ENCODE measurements around the gene PHYKPL.

- TF ChIP-seq CTCF (IDR thresholded peaks at IDR 0.05) (no peak), TP53 (CRISPR knock-in tag; IDR thresholded peaks at IDR 0.05) (no peak), NFYB (CRISPR knock-in tag; conservative IDR thresholded peaks at IDR 0.05; ENCODE audit: low read depth) (no peak), NR2C2 (CRISPR knock-in tag; IDR thresholded peaks at IDR 0.05) (no peak), MXD4 (CRISPR knock-in tag; IDR thresholded peaks at IDR 0.05; ENCODE audit: borderline replicate concordance) (no peak), ATF2 (CRISPR knock-in tag; IDR thresholded peaks at IDR 0.05; ENCODE audit: borderline replicate concordance, low read depth) (no peak), NR1H2 (CRISPR knock-in tag; IDR thresholded peaks at IDR 0.05) (no peak), ATF6 (CRISPR knock-in tag; IDR thresholded peaks at IDR 0.05) (no peak), ZNF532 (CRISPR knock-in tag; IDR thresholded peaks at IDR 0.05; ENCODE audit: borderline replicate concordance) (no peak), SP1 (CRISPR knock-in tag; conservative IDR thresholded peaks at IDR 0.05) (no peak), PREB (CRISPR knock-in tag; IDR thresholded peaks at IDR 0.05; ENCODE audit: borderline replicate concordance) (no peak), GABPB1 (CRISPR knock-in tag; IDR thresholded peaks at IDR 0.05) (no peak), USF2 (CRISPR knock-in tag; IDR thresholded peaks at IDR 0.05) (no peak)
Measured at GRCh38 chr5:178176791-178177190, 55.8 kb downstream of the PHYKPL start.

All from WTC11 (cell line).